Measurements from ENCODE around the gene CDKN3. TPM values are rescaled to one million over a fixed set of nuclear protein-coding genes. Genes with fewer than 3 reads are reported as not detected.
"Not testable (repeated sequence)": the region's sequence is repeated elsewhere in the genome, so short reads cannot be mapped to it uniquely, and the experiment has no call there.

Gene CDKN3
- total RNA-seq, 2 experiments from 2014 or later = 150 to 157 TPM

GRCh38 chr14:54435500-54435981 is 38.7 kb downstream of the CDKN3 start:
- TF ChIP-seq, protein P1, sequence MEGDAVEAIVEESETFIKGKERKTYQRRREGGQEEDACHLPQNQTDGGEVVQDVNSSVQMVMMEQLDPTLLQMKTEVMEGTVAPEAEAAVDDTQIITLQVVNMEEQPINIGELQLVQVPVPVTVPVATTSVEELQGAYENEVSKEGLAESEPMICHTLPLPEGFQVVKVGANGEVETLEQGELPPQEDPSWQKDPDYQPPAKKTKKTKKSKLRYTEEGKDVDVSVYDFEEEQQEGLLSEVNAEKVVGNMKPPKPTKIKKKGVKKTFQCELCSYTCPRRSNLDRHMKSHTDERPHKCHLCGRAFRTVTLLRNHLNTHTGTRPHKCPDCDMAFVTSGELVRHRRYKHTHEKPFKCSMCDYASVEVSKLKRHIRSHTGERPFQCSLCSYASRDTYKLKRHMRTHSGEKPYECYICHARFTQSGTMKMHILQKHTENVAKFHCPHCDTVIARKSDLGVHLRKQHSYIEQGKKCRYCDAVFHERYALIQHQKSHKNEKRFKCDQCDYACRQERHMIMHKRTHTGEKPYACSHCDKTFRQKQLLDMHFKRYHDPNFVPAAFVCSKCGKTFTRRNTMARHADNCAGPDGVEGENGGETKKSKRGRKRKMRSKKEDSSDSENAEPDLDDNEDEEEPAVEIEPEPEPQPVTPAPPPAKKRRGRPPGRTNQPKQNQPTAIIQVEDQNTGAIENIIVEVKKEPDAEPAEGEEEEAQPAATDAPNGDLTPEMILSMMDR (conservative IDR thresholded peaks at IDR 0.05; ENCODE audit: low read length) = no peak
- no peak for TF ChIP-seq EZH2phosphoT487 (IDR thresholded peaks at IDR 0.05; ENCODE audit: borderline replicate concordance, low read depth, low read length)
- Histone ChIP-seq H3K4me1 (ENCODE audit: insufficient read depth, low read length, poor library complexity, severe bottlenecking) (peaks cover 68% of the 10 kb centered on the region), H3K4me3 (ENCODE audit: low read depth, low read length, poor library complexity, severe bottlenecking) (no peak overlapping the region), H3K9me3 (ENCODE audit: low read length) (no peaks in the 10 kb centered on the region), H3K4me2 (ENCODE audit: low read length) (peak overlapping the region; percentile 91), H3K9me2 (ENCODE audit: insufficient read depth, low read length) (no peaks in the 10 kb centered on the region), H3K79me2 (ENCODE audit: insufficient read depth, low read depth, low read length) (peaks cover 95% of the 10 kb centered on the region), H3K36me3 (ENCODE audit: insufficient read depth, low read length) (peaks cover 90% of the 10 kb centered on the region), H2AFZ (ENCODE audit: low read length) (no peak overlapping the region), H3K27ac (ENCODE audit: low read depth, low read length, poor library complexity, severe bottlenecking) (no peak overlapping the region), H4K20me1 (ENCODE audit: insufficient read depth, low read length) (peaks cover 60% of the 10 kb centered on the region)
- no TSS peak for BruUV-seq (replicated peaks)
- DNase-seq (ENCODE audit: low spot score) = no peak
- ChIA-PET CTCF (ENCODE audit: unreplicated experiment) (no interaction called here), POLR2A (interaction anchor here (0.9 to 2.6 kb wide), 5 partner anchors 10 to 47 kb away, joined by 3 to 16 read pairs (median 5); no protein-coding TSS in a partner anchor)
- intact Hi-C loops (cut with micrococcal nuclease; ENCODE audit: unreplicated experiment) = no loop called here

DNA sequence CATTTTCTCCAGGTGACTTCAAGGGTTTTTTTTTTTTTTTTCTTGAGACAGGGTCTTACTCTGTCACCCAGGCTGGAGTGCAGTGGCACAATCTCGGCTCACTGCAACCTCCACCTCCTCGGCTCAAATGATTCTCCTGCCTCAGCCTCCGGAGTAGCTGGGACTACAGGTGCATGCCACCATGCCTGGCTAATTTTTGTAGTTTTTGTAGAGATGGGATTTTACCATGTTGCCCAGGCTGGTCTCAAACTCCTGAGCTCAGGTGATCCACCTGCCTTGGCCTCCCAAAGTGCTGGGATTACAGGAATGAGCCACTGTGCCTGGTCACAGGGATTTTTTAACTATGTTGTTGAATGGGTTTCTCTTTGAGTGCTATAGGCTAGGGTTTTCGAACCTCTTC is 41.1 kb downstream of the CDKN3 start:
- Histone ChIP-seq H3K36me3 (ENCODE audit: insufficient read depth, low read length) (peaks cover 66% of the 10 kb centered on the region), H3K79me2 (ENCODE audit: insufficient read depth, low read depth, low read length) (peaks cover 78% of the 10 kb centered on the region), H4K20me1 (ENCODE audit: insufficient read depth, low read length) (peaks cover 53% of the 10 kb centered on the region), H3K4me3 (ENCODE audit: low read depth, low read length, poor library complexity, severe bottlenecking) (peak overlapping the region; percentile 86), H3K4me1 (ENCODE audit: insufficient read depth, low read length, poor library complexity, severe bottlenecking) (peaks cover 75% of the 10 kb centered on the region), H3K4me2 (ENCODE audit: low read length) (peak overlapping the region; percentile 91)
- H3K9me3 ChIP-seq (ENCODE audit: low read length); CTCF ChIA-PET (ENCODE audit: unreplicated experiment); intact Hi-C loops (cut with micrococcal nuclease; ENCODE audit: unreplicated experiment); H3K9me2 ChIP-seq (ENCODE audit: insufficient read depth, low read length); DNase-seq (ENCODE audit: low spot score); H2AFZ ChIP-seq (ENCODE audit: low read length); BruUV-seq (replicated peaks); H3K27ac ChIP-seq (ENCODE audit: low read depth, low read length, poor library complexity, severe bottlenecking): not testable (repeated sequence)
- POLR2A ChIA-PET = interaction anchor here (0.7 to 2.9 kb wide), 7 partner anchors 14 to 57 kb away, joined by 3 to 14 read pairs (median 6); partner anchors contain the start of gene CDKN3

DNA sequence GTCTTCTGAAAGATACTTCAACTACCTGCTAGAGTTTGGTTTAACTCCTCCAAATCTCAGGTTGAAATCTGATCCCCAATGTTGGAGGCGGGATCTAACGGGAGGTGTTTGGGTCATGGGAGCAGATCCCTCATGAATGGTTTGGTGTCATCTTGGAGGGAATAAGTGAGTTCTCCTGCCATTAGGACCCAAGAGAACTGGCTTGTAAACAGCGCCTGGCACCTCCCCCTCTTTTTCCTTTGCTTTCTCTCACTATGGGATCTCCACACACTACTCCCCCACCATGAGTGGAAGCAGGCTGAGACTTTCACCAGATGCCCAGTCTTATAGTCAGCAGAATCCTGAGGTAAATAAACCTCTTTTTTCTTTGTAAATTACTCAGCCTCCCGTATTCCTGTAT is 41.9 kb downstream of the CDKN3 start:
- POLR2A ChIA-PET = interaction anchor here (0.9 to 2.9 kb wide), 6 partner anchors 15 to 606 kb away, joined by 3 to 14 read pairs (median 6); partner anchors contain the start of gene CDKN3
- BruUV-seq (replicated peaks) = no TSS peak
- peak overlapping the region; percentile 91 for H3K4me2 ChIP-seq (ENCODE audit: low read length)
- no peak overlapping the region for H3K27ac ChIP-seq (ENCODE audit: low read depth, low read length, poor library complexity, severe bottlenecking)
- CTCF ChIA-PET (ENCODE audit: unreplicated experiment) = no interaction called here
- H3K9me2 ChIP-seq (ENCODE audit: insufficient read depth, low read length) = no peaks in the 10 kb centered on the region
- H3K79me2 ChIP-seq (ENCODE audit: insufficient read depth, low read depth, low read length) = peaks cover 71% of the 10 kb centered on the region
- H3K4me3 ChIP-seq (ENCODE audit: low read depth, low read length, poor library complexity, severe bottlenecking) = peak overlapping the region; percentile 86
- peaks cover 58% of the 10 kb centered on the region for H3K36me3 ChIP-seq (ENCODE audit: insufficient read depth, low read length)
- TF ChIP-seq, protein P1 (conservative IDR thresholded peaks at IDR 0.05; ENCODE audit: low read length) = no peak
- TF ChIP-seq EZH2phosphoT487 (IDR thresholded peaks at IDR 0.05; ENCODE audit: borderline replicate concordance, low read depth, low read length) = no peak
- H3K4me1 ChIP-seq (ENCODE audit: insufficient read depth, low read length, poor library complexity, severe bottlenecking) = peaks cover 72% of the 10 kb centered on the region
- H3K9me3 ChIP-seq (ENCODE audit: low read length) = no peaks in the 10 kb centered on the region
- peaks cover 53% of the 10 kb centered on the region for H4K20me1 ChIP-seq (ENCODE audit: insufficient read depth, low read length)
- H2AFZ ChIP-seq (ENCODE audit: low read length) = no peak overlapping the region
- no peak for DNase-seq (ENCODE audit: low spot score)
- intact Hi-C loops (cut with micrococcal nuclease; ENCODE audit: unreplicated experiment) = no loop called here

All from OCI-LY7 (cell line).